Measurements from ENCODE around the gene ABHD12.

Gene ABHD12

GRCh38 chr20:25303292-25304024 lies 87.2 kb downstream of the ABHD12 start:
- DNase-seq: no peak

- no peak for DNase-seq
Observed at GRCh38 chr20:25302596-25302995, 88.0 kb downstream of the ABHD12 start.

- no peak for DNase-seq
Observed at GRCh38 chr20:25301357-25301920, 89.2 kb downstream of the ABHD12 start.

GRCh38 chr20:25300496-25301170 lies 90.0 kb downstream of the ABHD12 start:
- DNase-seq: no peak

- DNase-seq: no peak
Observed at GRCh38 chr20:25299806-25300205, 90.8 kb downstream of the ABHD12 start.

GRCh38 chr20:25297141-25297905 lies 93.3 kb downstream of the ABHD12 start:
- no peak for DNase-seq

GRCh38 chr20:25296094-25297093 lies 94.2 kb downstream of the ABHD12 start:
- peak; percentile 12 for DNase-seq

- DNase-seq: no peak
Observed at GRCh38 chr20:25295386-25296093, 95.1 kb downstream of the ABHD12 start.

- DNase-seq: peak; percentile 63
Observed at GRCh38 chr20:25294459-25295385, 95.9 kb downstream of the ABHD12 start.

- DNase-seq: no peak
Observed at GRCh38 chr20:25293910-25294458, 96.7 kb downstream of the ABHD12 start.

GRCh38 chr20:25293507-25293906 lies 97.1 kb downstream of the ABHD12 start:
- DNase-seq: no peak

- no peak for DNase-seq
Observed at GRCh38 chr20:25292176-25292891, 98.3 kb downstream of the ABHD12 start.

- DNase-seq: no peak
Observed at GRCh38 chr20:25291432-25292133, 99.1 kb downstream of the ABHD12 start.

- no peak for DNase-seq
Observed at GRCh38 chr20:25290646-25291431, 99.8 kb downstream of the ABHD12 start.

GRCh38 chr20:25289886-25290597 lies 100.6 kb downstream of the ABHD12 start:
- DNase-seq: no peak

- no peak for DNase-seq
Observed at GRCh38 chr20:25288291-25289181, 102.1 kb downstream of the ABHD12 start.

All from stimulated activated CD4-positive, alpha-beta T cell treated with anti-CD3 and anti-CD28 coated beads, Interleukin-4, amount 100 ng/mL, for 24 hours (primary cell).